Occipital lobe (tissue), 2 donors: Measurements from ENCODE around the gene RGSL1. TPM values are rescaled to one million over a fixed set of nuclear protein-coding genes. Genes with fewer than 3 reads are reported as not detected.

Experiments
- DNase-seq: peaks from one replicate; lab custom pipeline; 2025; lab: John Stamatoyannopoulos, UW
- total RNA-seq: library from RNA; depleted of rRNA; stranded (reverse); fragments of >200 nt; gene quantifications from one replicate; pipeline ENCODE4 v1.2.3, GENCODE V29; 2014

The RGSL1 gene
- total RNA-seq, 1 donor from 2014 or later = not detected

GRCh38 chr1:182533896-182534295 lies 84.0 kb downstream of the RGSL1 start:
- no peak for DNase-seq

- no peak for DNase-seq
Observed at GRCh38 chr1:182549346-182549745, 99.4 kb downstream of the RGSL1 start.

GRCh38 chr1:182549811-182550210 lies 99.9 kb downstream of the RGSL1 start:
- DNase-seq = no peak

- no peak for DNase-seq
Observed at GRCh38 chr1:182552527-182552926, 102.6 kb downstream of the RGSL1 start.

GRCh38 chr1:182555493-182555892 lies 105.5 kb downstream of the RGSL1 start:
- no peak for DNase-seq

GRCh38 chr1:182556279-182556678 lies 106.3 kb downstream of the RGSL1 start:
- no peak for DNase-seq

- DNase-seq = no peak
Observed at GRCh38 chr1:182560392-182560984, 110.5 kb downstream of the RGSL1 start.

- DNase-seq = no peak
Observed at GRCh38 chr1:182561456-182561855, 111.5 kb downstream of the RGSL1 start.

GRCh38 chr1:182563095-182563494 lies 113.1 kb downstream of the RGSL1 start:
- DNase-seq = no peak

GRCh38 chr1:182564406-182565004 lies 114.6 kb downstream of the RGSL1 start:
- DNase-seq = no peak

GRCh38 chr1:182565537-182565936 lies 115.6 kb downstream of the RGSL1 start:
- no peak for DNase-seq

GRCh38 chr1:182567629-182568028 lies 117.7 kb downstream of the RGSL1 start:
- DNase-seq = no peak

- DNase-seq = no peak
Observed at GRCh38 chr1:182568647-182569284, 118.8 kb downstream of the RGSL1 start.

GRCh38 chr1:182569939-182570610 lies 120.1 kb downstream of the RGSL1 start:
- no peak for DNase-seq

- DNase-seq = no peak
Observed at GRCh38 chr1:182570611-182570970, 120.6 kb downstream of the RGSL1 start.

GRCh38 chr1:182574156-182574555 lies 124.2 kb downstream of the RGSL1 start:
- no peak for DNase-seq

GRCh38 chr1:182575540-182576149 lies 125.7 kb downstream of the RGSL1 start:
- DNase-seq = no peak

- DNase-seq = no peak
Observed at GRCh38 chr1:182580736-182581135, 130.8 kb downstream of the RGSL1 start.

- no peak for DNase-seq
Observed at GRCh38 chr1:182584746-182585145, 134.8 kb downstream of the RGSL1 start.

- no peak for DNase-seq
Observed at GRCh38 chr1:182586380-182586779, 136.4 kb downstream of the RGSL1 start.

GRCh38 chr1:182587093-182587492 lies 137.1 kb downstream of the RGSL1 start:
- DNase-seq = no peak
